GM12878 (cell line): ENCODE data around the gene DMPK. TPM values are rescaled to one million over a fixed set of nuclear protein-coding genes. Genes with fewer than 3 reads are reported as not detected.

Source experiments
- EGR1 ChIP-seq, 2 experiments: IDR thresholded peaks; 1 replicate in 1 of 2; 2 replicates in 1 of 2; pipeline ENCODE4 v1.6.1; 2011 to 2012; ENCODE audit warnings: low read depth in 2 of 2, low read length in 2 of 2, borderline replicate concordance in 1 of 2, mild to moderate bottlenecking in 1 of 2, moderate library complexity in 1 of 2
- KLF5 ChIP-seq: fragments of 450-650 bp; IDR thresholded peaks from 2 replicates; pipeline ENCODE4 v1.6.1; 2014; ENCODE audit warnings: mild to moderate bottlenecking; ENCODE audit not compliant: partially characterized antibody
- MEF2B ChIP-seq: fragments of 450-650 bp; IDR thresholded peaks from 2 replicates; pipeline ENCODE4 v1.6.1; 2018; ENCODE audit warnings: mild to moderate bottlenecking, moderate library complexity; ENCODE audit not compliant: partially characterized antibody, poor library complexity, severe bottlenecking
- MTA2 ChIP-seq: fragments of 450-650 bp; IDR thresholded peaks from 2 replicates; pipeline ENCODE4 v1.6.1; 2016; ENCODE audit warnings: low read depth, mild to moderate bottlenecking, moderate library complexity
- SPI1 ChIP-seq: IDR thresholded peaks from 2 replicates; pipeline ENCODE4 v1.6.1; 2011; ENCODE audit warnings: low read depth, mild to moderate bottlenecking, low read length, moderate library complexity, borderline replicate concordance; ENCODE audit not compliant: insufficient read depth
- TAF1 ChIP-seq: IDR thresholded peaks from 2 replicates; pipeline ENCODE4 v1.6.1; 2011; ENCODE audit warnings: mild to moderate bottlenecking, low read depth, low read length, borderline replicate concordance
- TARDBP ChIP-seq: IDR thresholded peaks from 2 replicates; pipeline ENCODE4 v1.6.1; 2016; ENCODE audit warnings: borderline replicate concordance
- TCF12 ChIP-seq: IDR thresholded peaks from 2 replicates; pipeline ENCODE4 v1.6.1; 2011; ENCODE audit warnings: low read depth, mild to moderate bottlenecking, low read length
- TCF3 ChIP-seq: IDR thresholded peaks from 2 replicates; pipeline ENCODE4 v1.6.1; 2012; ENCODE audit warnings: low read depth, mild to moderate bottlenecking, low read length, borderline replicate concordance; ENCODE audit not compliant: insufficient read depth
- ZSCAN29 ChIP-seq: fragments of 450-650 bp; IDR thresholded peaks from 2 replicates; pipeline ENCODE4 v1.6.1; 2017; ENCODE audit warnings: mild to moderate bottlenecking, moderate library complexity
- polyA plus RNA-seq, 11 experiments: library from polyadenylated mRNA; depleted of rRNA in 4 of 11; unstranded in 6 of 11; stranded (reverse) in 5 of 11; fragments of >200 nt; fragmentation: Nextera tagmentation in 4 of 11; fragmentation: Illumina TruSeq in 1 of 11; extraction: Ambion mirVana in 4 of 11; extraction: Trizol in 1 of 11; gene quantifications; 1 replicate in 1 of 11; 2 replicates in 10 of 11; pipeline versions ENCODE4 v1.2.1 to v1.2.3, GENCODE V29; 2011 to 2016; ENCODE audit warnings: inconsistent platforms in 2 of 11, missing spikeins in 2 of 11, low read depth in 1 of 11
- total RNA-seq, 4 experiments: library from RNA; depleted of rRNA in 3 of 4; stranded (reverse); fragments of >200 nt in 3 of 4; fragmentation: Illumina TruSeq in 1 of 4; extraction: Trizol in 1 of 4; gene quantifications; 2 replicates each; pipeline versions ENCODE4 v1.2.1 to v1.2.3, GENCODE V29; 2013 to 2021
- TF ChIP-seq, protein P1 (sequence below): fragments of 450-650 bp; IDR thresholded peaks from 2 replicates; pipeline ENCODE4 v1.6.1; 2017; ENCODE audit warnings: mild to moderate bottlenecking, moderate library complexity

Gene DMPK
- total and polyA plus RNA-seq, 10 of the 15 experiments (the other 5 are each of a cell fraction or from before 2014, with no cell fraction given), result 0.60 to 33.6 (median 5.2) TPM

DNA sequence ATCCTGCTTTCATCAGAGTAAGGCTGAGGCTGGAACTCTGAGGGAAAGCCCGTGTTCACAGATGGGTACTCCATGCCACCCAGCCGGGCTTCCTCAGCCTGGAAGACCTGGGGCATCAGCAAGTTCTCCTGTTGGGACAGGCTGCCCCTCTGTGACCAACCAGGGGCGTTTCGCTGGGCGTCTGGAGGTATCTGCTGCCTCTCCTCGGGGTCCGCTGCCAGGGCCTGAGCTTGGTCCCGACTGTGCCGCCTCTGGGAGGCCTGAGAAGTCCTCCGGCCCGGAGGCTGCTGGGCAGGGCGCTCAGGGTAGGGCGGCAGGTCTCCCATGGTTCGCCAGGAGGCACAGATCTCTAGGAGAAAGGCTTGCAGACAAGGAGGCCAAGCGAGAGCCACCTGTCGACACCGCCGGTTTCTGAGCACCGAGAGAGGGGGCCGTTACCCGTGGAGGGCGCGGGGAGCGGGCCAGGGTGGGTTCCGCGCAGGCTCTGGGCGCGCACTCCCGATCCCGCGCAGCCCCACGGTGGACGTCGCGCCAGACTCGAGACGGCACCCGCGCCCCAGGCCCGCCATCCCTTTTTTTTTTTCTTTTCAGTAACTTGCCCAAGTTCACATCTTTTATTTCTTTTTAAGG lies 32.7 kb upstream of the DMPK start, which contains the start of gene RSPH6A (continued):
- no peak for TF ChIP-seq TARDBP
- TF ChIP-seq MEF2B, result no peak
- no peak for TF ChIP-seq KLF5
- TF ChIP-seq MTA2, result no peak
- TF ChIP-seq TCF3, result no peak
- TF ChIP-seq SPI1, result no peak
- TF ChIP-seq EGR1 (IDR thresholded peaks at IDR 0.05; ENCODE audit: borderline replicate concordance in 1 of 2, low read depth in 2 of 2, low read length in 2 of 2), result no peak
- TF ChIP-seq, protein P1, sequence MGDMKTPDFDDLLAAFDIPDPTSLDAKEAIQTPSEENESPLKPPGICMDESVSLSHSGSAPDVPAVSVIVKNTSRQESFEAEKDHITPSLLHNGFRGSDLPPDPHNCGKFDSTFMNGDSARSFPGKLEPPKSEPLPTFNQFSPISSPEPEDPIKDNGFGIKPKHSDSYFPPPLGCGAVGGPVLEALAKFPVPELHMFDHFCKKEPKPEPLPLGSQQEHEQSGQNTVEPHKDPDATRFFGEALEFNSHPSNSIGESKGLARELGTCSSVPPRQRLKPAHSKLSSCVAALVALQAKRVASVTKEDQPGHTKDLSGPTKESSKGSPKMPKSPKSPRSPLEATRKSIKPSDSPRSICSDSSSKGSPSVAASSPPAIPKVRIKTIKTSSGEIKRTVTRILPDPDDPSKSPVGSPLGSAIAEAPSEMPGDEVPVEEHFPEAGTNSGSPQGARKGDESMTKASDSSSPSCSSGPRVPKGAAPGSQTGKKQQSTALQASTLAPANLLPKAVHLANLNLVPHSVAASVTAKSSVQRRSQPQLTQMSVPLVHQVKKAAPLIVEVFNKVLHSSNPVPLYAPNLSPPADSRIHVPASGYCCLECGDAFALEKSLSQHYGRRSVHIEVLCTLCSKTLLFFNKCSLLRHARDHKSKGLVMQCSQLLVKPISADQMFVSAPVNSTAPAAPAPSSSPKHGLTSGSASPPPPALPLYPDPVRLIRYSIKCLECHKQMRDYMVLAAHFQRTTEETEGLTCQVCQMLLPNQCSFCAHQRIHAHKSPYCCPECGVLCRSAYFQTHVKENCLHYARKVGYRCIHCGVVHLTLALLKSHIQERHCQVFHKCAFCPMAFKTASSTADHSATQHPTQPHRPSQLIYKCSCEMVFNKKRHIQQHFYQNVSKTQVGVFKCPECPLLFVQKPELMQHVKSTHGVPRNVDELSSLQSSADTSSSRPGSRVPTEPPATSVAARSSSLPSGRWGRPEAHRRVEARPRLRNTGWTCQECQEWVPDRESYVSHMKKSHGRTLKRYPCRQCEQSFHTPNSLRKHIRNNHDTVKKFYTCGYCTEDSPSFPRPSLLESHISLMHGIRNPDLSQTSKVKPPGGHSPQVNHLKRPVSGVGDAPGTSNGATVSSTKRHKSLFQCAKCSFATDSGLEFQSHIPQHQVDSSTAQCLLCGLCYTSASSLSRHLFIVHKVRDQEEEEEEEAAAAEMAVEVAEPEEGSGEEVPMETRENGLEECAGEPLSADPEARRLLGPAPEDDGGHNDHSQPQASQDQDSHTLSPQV, result no peak
- TF ChIP-seq ZSCAN29, result no peak
- no peak for TF ChIP-seq TAF1
- no peak for TF ChIP-seq TCF12
